ENCODE data around the gene HDAC6.

DNA sequence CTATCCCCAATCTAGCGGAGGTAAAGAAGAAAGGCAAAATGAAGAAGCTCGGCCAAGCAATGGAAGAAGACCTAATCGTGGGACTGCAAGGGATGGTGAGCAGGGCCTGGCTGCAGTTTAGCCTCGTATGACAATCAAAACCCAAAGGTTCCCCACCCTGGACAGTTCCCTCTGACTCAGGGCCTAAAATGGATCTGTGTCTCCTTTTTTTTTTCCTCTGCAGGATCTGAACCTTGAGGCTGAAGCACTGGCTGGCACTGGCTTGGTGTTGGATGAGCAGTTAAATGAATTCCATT lies 986 bp downstream of the HDAC6 start:
- TF ChIP-seq, protein P1, sequence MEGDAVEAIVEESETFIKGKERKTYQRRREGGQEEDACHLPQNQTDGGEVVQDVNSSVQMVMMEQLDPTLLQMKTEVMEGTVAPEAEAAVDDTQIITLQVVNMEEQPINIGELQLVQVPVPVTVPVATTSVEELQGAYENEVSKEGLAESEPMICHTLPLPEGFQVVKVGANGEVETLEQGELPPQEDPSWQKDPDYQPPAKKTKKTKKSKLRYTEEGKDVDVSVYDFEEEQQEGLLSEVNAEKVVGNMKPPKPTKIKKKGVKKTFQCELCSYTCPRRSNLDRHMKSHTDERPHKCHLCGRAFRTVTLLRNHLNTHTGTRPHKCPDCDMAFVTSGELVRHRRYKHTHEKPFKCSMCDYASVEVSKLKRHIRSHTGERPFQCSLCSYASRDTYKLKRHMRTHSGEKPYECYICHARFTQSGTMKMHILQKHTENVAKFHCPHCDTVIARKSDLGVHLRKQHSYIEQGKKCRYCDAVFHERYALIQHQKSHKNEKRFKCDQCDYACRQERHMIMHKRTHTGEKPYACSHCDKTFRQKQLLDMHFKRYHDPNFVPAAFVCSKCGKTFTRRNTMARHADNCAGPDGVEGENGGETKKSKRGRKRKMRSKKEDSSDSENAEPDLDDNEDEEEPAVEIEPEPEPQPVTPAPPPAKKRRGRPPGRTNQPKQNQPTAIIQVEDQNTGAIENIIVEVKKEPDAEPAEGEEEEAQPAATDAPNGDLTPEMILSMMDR (conservative IDR thresholded peaks at IDR 0.05): no peak
- no peak for TF ChIP-seq ZFX (IDR thresholded peaks at IDR 0.05)
